Hematopoietic multipotent progenitor cell treated with erythropoietin and hydrocortisone succinate and interleukin-3 and kit ligand, for 8 days (in vitro differentiated cells): ENCODE measurements around the gene NRXN2.

Experiments used
- DNase-seq: peaks from one replicate; pipeline ENCODE4 v3.0.0-alpha.2; 2015

The NRXN2 gene

DNA sequence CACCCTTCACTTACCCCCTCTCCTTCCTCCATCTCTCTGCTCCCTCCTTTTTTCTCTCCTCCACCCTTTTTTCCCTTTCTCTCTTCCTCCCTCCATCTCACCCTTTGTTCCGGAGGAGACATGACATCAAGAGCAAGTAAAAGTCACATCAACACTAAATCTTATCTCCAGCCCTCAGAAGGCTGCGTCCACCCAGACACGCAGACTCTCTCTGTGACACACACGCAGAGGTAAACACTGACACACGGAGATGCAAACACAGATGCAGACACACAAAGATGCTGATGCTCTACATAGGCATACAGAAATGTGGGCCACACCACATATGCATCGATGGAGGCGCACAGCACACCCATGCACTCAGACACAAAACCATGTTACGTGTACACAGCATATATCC is 27.0 kb downstream of the NRXN2 start:
- no peak for DNase-seq

DNA sequence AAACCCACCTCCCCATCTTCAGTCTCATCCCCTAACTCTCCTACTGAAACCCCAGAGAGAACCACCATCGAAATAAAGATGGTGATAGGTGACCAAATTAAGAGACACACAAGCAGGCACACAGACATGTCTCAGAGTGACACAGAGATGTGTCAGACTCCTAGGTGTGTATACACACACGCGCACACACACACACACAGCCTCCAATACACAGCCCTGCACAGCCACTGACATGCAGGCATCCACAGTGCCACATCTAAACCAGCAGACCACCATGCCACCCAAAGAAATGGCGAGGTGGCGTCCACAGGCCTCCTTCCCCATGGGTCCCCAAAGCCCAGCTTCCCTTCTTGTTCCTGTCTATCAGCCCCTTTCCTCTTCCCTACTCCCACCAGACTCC is 27.4 kb downstream of the NRXN2 start:
- no peak for DNase-seq

- no peak for DNase-seq
Observed at GRCh38 chr11:64694821-64695365, 28.1 kb downstream of the NRXN2 start.

DNA sequence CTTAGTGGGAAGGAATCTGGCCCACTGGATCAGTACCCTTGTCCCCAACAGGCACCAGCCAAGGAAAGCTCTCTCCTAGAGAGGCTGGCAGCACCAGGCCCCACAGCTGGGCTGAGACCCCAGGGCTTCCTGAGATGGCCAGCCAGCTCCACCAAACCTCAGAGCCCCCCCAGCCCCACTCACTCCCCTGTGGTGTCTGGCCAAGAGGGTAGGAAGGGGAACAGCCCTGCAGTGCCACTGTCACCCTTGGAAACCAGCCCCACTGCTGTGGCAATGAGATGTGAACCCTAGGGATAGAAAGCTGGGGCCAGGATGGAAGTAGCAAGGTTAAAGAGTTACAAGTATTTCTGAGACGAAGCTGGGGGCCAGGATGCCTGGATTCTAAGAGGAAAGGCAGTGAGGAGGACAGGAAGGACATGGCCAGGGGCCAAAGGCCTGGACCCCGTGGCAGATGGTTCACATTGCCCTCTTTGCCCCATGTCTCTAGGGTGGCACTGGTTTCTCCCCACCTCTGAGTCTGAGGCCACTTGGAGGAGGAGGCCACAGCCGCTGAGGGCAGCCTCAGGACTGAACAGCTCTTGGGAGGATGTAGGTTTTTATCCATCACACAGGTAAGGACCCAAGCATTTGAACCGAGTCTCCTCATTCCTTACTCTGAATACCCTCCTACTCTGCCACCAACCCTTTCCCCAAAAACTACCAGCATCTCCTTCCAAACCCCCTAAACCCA is 28.8 kb downstream of the NRXN2 start:
- no peak for DNase-seq

- no peak for DNase-seq
Observed at GRCh38 chr11:64692764-64693331, 30.1 kb downstream of the NRXN2 start.

DNA sequence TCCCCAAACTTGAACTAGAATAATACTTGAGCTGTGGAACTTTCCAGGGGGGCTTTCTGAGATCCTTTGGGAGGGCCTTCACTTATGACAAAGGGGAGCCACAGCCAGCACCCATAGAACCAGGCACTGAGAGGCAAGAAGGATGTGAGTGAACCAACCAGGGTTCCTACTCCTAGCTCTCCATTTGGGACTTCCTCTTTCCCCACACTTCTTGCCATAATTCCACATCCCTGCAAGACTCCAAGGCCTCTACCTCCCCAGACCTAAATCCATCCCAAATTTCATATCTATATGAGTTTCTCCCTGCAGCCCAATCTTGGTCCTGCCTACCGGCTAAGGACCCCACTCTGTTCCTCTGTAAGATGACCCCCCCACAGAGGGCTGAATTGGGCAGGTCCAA is 31.5 kb downstream of the NRXN2 start:
- DNase-seq, result no peak

DNA sequence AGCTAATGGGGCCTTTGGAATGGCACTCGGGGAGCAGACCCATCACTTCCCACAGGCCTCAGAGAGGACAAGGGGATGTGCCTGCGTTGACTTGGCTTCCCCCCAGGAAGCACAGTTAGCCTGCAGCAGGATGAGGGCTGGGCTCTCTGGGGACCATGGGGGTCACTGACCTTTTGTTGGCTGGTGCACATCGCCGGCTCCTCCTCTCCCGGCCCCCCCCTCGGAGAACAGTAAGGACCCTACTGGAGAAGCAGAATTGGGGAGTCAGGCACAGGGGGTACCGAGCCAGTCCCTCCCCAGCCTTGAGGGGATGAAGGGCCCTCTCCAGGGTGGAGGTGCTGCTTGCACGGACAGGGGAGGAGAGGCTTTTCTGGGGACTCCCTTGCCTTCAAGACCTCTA is 32.8 kb downstream of the NRXN2 start:
- no peak for DNase-seq

- DNase-seq, result peak; percentile 91
Observed at GRCh38 chr11:64688534-64688982, 34.4 kb downstream of the NRXN2 start.

- no peak for DNase-seq
Observed at GRCh38 chr11:64687643-64688533, 35.1 kb downstream of the NRXN2 start.

- DNase-seq, result no peak
Observed at GRCh38 chr11:64687204-64687603, 35.8 kb downstream of the NRXN2 start.

- no peak for DNase-seq
Observed at GRCh38 chr11:64686466-64687170, 36.4 kb downstream of the NRXN2 start.

GRCh38 chr11:64685536-64685935 is 37.5 kb downstream of the NRXN2 start:
- no peak for DNase-seq

DNA sequence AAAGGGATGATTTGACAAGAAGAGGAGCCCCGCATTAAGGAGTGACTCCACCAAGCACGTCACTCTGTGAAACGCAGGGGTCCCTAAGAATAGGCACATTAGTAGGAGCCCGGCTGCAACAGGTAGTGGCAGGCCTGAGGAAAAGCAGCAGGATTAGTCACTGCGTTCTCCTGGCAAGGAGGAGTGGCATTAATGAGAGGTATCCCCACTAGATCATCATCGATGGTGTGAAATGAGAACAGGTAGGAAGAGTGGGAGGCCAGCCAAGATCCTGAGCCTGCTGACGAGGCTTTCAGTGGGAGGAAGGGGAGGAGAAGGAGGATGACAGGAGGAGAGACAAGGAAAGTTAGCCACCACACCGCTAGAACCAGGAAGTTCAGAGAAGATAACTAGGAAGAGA is 38.6 kb downstream of the NRXN2 start:
- no peak for DNase-seq

DNA sequence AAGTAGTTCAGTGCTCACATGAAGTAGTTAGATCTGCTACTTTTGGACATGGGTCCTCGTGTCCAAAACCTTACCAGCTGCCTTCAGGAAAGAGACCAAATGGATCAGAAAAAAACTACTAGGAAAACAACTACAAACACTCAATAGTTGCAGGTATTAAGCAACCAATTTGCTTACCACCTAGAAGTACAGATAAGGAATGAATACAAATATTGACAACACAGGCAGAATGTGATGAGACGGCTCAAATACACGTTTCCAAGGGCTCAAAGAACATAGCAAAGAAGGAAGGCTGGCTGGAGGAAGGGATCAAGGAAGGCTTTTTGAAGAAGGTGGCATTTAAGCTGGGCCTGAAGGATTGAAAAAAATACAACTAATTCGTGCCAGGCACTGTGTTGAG is 41.8 kb downstream of the NRXN2 start:
- DNase-seq, result no peak

DNA sequence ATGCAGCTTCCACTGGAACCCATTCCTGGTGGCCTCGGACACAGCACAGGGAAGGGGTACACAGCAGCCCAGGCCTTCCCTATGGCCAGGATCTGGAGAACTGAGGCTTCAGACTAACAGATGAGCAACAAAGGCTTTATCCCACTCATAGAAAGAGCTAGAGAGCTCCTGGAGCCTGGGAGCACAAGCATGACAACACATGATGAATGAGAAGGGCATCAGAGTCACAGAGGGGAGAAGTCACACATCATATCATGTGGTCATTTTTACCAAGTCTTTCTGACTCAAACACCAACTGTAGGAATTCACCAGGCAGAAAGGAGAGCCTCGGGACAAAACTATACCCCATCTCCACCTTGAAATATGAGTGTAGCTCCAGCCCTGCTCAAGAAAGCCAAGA is 43.2 kb downstream of the NRXN2 start:
- DNase-seq, result no peak

GRCh38 chr11:64677441-64678023 is 45.5 kb downstream of the NRXN2 start:
- DNase-seq, result no peak

DNA sequence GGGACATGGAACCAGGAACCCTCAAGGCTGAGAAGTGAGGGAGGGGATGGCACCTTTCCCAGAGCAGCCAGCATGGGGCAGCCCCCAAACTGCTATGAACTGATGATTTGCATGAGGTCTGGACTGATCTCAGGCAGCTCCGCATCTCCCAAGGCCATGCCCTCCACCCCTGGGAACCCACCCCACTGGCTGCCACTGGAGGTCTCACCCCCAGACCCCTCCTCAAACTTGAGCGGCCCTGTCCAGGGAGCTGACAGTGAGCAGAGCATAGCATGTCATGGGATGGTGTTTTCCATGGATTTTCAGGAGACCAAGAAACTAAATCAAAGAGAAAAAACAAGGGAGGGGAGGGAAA is 46.8 kb downstream of the NRXN2 start:
- no peak for DNase-seq

DNA sequence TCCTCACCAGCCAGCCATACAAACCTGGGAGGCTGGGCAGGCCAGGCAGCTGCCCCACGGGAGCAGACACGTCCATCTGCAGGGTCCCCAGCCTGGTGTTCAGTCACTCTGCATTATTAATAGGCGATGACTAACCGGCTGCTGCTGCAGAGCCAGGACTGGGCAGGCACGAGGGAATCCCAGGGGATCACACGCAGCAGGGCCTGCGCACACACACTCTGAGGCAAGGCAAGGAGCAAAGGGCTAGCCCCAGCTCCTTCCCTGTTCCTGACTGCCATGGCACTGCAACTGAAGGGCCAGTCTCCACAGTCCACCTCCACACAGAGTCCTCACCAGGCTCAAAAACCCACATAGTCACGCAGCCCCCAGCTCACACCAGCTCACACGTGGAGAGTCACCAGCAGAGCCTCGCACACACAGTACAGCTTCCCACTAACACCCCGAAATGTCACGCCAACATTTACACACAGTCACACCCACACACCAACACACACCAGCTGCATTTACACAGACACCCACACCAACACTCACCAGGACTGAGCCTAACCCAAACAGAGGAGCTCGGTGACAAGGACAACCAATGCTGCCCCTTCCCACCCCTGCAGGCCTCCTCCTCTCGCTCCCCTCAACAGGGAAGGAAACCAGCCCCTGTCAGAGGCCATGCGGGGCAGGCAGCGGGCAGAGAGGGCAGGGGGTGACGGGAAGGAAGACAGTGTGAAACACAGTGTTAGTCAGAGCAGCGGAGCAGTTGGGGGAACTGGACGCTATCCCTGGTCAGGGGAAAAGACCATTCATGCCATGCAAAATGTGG is 47.3 kb downstream of the NRXN2 start:
- DNase-seq, result no peak

DNA sequence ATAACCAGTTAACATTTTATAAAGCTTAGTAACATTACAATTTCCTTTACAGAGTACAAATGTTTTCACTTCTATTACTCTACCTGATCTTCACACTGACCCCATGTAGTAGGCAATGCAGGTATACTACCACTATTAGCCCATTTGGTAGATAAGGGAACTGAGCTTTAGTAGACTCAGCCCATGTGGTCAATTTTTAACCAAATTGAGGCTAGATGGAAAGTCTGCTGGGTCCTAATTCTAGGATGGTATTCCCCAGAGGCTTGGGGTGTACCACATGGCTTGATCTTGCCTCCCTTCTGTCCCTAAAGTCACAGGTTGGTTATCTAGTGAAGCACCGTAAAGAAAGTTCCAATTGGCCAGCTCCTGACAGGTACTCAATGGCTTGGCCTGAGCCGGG is 48.2 kb downstream of the NRXN2 start:
- no peak for DNase-seq

DNA sequence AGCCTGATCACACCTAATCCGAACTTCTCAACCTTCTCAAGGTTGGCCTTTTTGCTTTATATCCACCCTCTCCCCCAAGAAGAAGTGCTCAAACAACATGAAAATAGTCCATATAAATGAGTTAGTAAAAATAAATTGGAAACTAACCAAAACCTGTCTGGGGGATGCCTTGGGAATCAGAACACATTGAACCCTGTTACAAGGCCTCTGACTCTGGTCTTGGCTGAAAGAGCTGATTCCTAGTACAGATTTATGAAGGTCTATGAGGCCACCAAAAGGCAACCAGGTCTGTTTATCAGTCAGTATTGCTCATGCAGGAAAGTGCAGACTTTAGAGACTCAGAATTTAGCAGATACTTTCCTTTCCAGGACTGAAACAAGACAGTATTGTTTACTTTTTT is 49.7 kb downstream of the NRXN2 start:
- no peak for DNase-seq

- no peak for DNase-seq
Observed at GRCh38 chr11:64672875-64673274, 50.1 kb downstream of the NRXN2 start.

GRCh38 chr11:64670975-64671374 is 52.0 kb downstream of the NRXN2 start:
- DNase-seq, result no peak
